Stimulated activated CD4-positive, alpha-beta T cell treated with anti-CD3 and anti-CD28 coated beads, Interleukin-15, amount 100 ng/mL, for 1 hour (primary cell): ENCODE data around the gene MAPK1.
A peak's percentile ranks its signal among the peaks of the same experiment; 100 is the strongest.
"Not testable (repeated sequence)": the region's sequence is repeated elsewhere in the genome, so short reads cannot be mapped to it uniquely, and the experiment has no call there.

Experiments
- DNase-seq, 2 donors: peaks; one replicate each; pipeline ENCODE4 v3.0.0-alpha.2; 2020; ENCODE audit warnings: low read depth in 1 of 2, low spot score in 1 of 2

Gene MAPK1

GRCh38 chr22:21759093-21759492, 108.4 kb downstream of the MAPK1 start:
- no peak for DNase-seq

- no peak for DNase-seq
Observed at GRCh38 chr22:21758091-21758864, 109.2 kb downstream of the MAPK1 start.

- no peak for DNase-seq
Observed at GRCh38 chr22:21755851-21756284, 111.6 kb downstream of the MAPK1 start.

GRCh38 chr22:21754523-21754922, 112.9 kb downstream of the MAPK1 start:
- no peak for DNase-seq

- DNase-seq = no peak
Observed at GRCh38 chr22:21753374-21754111, 113.9 kb downstream of the MAPK1 start.

- no peak for DNase-seq
Observed at GRCh38 chr22:21752276-21752675, 115.2 kb downstream of the MAPK1 start.

- DNase-seq = no peak
Observed at GRCh38 chr22:21745948-21746347, 121.5 kb downstream of the MAPK1 start.

GRCh38 chr22:21744917-21745316, 122.5 kb downstream of the MAPK1 start:
- not testable (repeated sequence) for DNase-seq

- DNase-seq = no peak
Observed at GRCh38 chr22:21741790-21742189, 125.7 kb downstream of the MAPK1 start.

GRCh38 chr22:21741059-21741458, 126.4 kb downstream of the MAPK1 start:
- DNase-seq = no peak

- DNase-seq = no peak
Observed at GRCh38 chr22:21739828-21740377, 127.5 kb downstream of the MAPK1 start.

GRCh38 chr22:21738966-21739365, 128.5 kb downstream of the MAPK1 start:
- no peak for DNase-seq

- no peak for DNase-seq
Observed at GRCh38 chr22:21738081-21738480, 129.4 kb downstream of the MAPK1 start.

GRCh38 chr22:21736948-21737347, 130.5 kb downstream of the MAPK1 start:
- no peak for DNase-seq

GRCh38 chr22:21736084-21736642, 131.3 kb downstream of the MAPK1 start:
- DNase-seq = no peak

- peak; percentile 93 to 95 for DNase-seq
Observed at GRCh38 chr22:21735200-21736083, 132.0 kb downstream of the MAPK1 start, which contains the start of gene YPEL1. Gene YPEL1, minus strand, starts transcription at chr22:21735794. Its CDS starts 25,050 bp downstream, at chr22:21710744.

GRCh38 chr22:21734540-21735199, 132.8 kb downstream of the MAPK1 start:
- DNase-seq = no peak

GRCh38 chr22:21731503-21731902, 135.9 kb downstream of the MAPK1 start:
- DNase-seq = no peak

GRCh38 chr22:21730535-21731308, 136.7 kb downstream of the MAPK1 start:
- DNase-seq = no peak
